ENCODE results near the gene ANXA2R.

GRCh38 chr5:43078956-43079355, 38.8 kb upstream of the ANXA2R start:
- no peak for TF ChIP-seq CTCF (IDR thresholded peaks at IDR 0.05; ENCODE audit: poor library complexity, severe bottlenecking)
- TF ChIP-seq POLR2AphosphoS5 (IDR thresholded peaks at IDR 0.05): no peak
- no peak for TF ChIP-seq EP300 (conservative IDR thresholded peaks at IDR 0.05; ENCODE audit: poor library complexity, severe bottlenecking)

Measured in neural cell (in vitro differentiated cells).